ENCODE data around the gene ARGLU1.
"Not testable (repeated sequence)": the region's sequence is repeated elsewhere in the genome, so short reads cannot be mapped to it uniquely, and the experiment has no call there.

The ARGLU1 gene, protein sequence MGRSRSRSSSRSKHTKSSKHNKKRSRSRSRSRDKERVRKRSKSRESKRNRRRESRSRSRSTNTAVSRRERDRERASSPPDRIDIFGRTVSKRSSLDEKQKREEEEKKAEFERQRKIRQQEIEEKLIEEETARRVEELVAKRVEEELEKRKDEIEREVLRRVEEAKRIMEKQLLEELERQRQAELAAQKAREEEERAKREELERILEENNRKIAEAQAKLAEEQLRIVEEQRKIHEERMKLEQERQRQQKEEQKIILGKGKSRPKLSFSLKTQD

GRCh38 chr13:106567474-106568298 lies at the start of gene ARGLU1:
Gene ARGLU1, minus strand, starts transcription at chr13:106568137. Its CDS starts 218 bp downstream, at chr13:106567919.
- peak; percentile 87 to 89 for DNase-seq (ENCODE audit: low read depth in 2 of 2)

DNA sequence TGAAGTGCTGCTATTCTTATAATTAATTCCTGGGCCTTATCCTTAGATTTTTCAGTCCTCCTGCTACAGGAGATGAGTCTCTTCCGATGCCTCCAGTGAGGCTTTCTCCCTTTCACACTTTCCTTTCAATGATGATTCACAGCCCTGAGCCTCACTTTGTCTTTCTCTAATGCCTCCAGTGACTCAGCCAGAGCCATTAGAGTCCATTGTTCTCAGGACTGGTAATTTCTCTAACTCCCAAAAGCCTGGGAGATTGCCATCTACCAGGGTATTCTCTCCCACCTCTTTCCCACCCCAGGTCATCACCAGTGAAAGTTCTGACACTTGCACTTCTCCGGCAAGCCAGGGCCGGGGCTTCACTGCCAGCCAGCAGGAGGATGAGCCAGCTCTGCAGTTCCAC lies 49.6 kb upstream of the ARGLU1 start:
- no peak for DNase-seq (ENCODE audit: low read depth in 2 of 2)

- no peak for DNase-seq (ENCODE audit: low read depth in 2 of 2)
These were observed 48.8 kb upstream of the ARGLU1 start for GRCh38 chr13:106616729-106617128.

- DNase-seq (ENCODE audit: low read depth in 2 of 2), result no peak
These were observed 46.9 kb upstream of the ARGLU1 start for GRCh38 chr13:106614874-106615273.

DNA sequence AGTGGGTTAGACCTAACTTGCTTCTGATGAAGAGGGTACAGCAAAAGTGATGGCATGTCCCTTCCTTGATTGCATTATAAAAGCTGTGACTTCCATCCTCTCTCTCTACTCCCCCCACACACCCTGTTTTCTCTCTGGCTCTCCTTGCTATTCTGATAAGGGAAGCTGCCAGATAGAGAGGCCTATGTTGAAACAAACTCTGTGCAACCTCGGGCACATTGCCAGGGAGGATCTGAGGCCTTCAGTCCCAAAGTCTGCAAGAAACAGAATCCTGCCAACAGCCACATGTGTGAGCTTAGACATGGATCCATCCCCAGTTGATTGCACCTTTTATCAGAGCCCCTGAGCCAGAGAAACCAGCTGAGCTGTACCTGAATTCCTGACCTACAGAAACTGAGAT lies 44.8 kb upstream of the ARGLU1 start:
- no peak for DNase-seq (ENCODE audit: low read depth in 2 of 2)

DNA sequence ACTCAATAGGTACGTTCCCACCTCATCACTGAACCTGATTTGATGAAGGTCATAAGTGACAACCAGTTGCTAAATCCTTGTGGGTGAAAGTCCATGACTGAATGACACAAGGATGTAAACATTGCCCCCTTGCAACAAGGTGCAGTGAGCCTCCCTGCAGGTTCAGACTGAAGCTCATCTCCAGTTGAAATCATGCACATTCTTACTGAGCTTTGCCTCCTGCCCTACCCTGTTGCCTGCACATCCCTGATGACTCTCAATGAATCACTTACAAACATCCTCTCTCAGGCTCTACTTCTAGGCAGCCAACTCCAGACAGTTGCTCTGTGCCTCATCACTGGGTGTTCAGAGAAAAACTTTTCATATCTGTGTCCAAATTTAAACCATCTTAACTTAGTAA lies 42.5 kb upstream of the ARGLU1 start:
- no peak for DNase-seq (ENCODE audit: low read depth in 2 of 2)

- DNase-seq (ENCODE audit: low read depth in 2 of 2), result no peak
These were observed 41.2 kb upstream of the ARGLU1 start for GRCh38 chr13:106609116-106609515.

DNA sequence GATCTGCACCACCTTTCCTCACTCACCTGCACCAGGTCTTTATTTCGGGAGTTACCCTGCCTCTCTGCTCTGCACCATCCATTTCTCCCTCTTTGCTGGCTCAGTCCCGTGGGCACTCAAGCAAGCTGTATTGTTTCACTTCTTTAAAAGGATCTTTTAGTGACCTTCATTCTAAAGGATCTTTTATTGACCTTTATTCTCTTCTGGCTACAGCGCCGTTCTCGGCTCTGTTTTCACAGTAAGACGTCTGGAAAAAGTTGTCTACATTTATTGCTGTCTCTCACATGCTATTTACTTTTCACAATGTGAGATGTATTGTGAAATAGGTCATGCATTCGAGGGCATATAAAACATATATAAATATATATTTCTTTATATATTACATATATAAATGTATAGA lies 35.6 kb upstream of the ARGLU1 start:
- no peak for DNase-seq (ENCODE audit: low read depth in 2 of 2)

GRCh38 chr13:106602178-106602577 lies 34.2 kb upstream of the ARGLU1 start:
- DNase-seq (ENCODE audit: low read depth in 2 of 2), result no peak

- DNase-seq (ENCODE audit: low read depth in 2 of 2), result no peak
These were observed 33.6 kb upstream of the ARGLU1 start for GRCh38 chr13:106601489-106601888.

DNA sequence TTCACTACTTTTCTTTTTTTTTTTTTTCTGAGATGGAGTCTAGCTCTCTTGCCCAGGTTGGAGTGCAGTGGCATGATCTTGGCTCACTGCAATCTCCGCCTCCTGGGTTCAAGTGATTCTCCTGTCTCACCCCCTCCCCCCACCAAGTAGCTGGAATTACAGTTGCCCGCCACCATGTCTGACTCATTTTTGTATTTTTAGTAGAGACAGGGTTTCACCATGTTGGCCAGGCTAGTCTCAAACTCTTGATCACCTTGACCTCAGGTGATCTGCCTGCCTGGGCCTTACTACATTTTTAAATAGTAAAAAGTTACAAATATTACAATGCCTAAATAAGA lies 32.8 kb upstream of the ARGLU1 start:
- not testable (repeated sequence) for DNase-seq (ENCODE audit: low read depth in 2 of 2)

- no peak for DNase-seq (ENCODE audit: low read depth in 2 of 2)
These were observed 32.2 kb upstream of the ARGLU1 start for GRCh38 chr13:106599875-106600797.

GRCh38 chr13:106597749-106598395 lies 29.9 kb upstream of the ARGLU1 start:
- no peak for DNase-seq (ENCODE audit: low read depth in 2 of 2)

- no peak for DNase-seq (ENCODE audit: low read depth in 2 of 2)
These were observed 29.2 kb upstream of the ARGLU1 start for GRCh38 chr13:106597186-106597585.

DNA sequence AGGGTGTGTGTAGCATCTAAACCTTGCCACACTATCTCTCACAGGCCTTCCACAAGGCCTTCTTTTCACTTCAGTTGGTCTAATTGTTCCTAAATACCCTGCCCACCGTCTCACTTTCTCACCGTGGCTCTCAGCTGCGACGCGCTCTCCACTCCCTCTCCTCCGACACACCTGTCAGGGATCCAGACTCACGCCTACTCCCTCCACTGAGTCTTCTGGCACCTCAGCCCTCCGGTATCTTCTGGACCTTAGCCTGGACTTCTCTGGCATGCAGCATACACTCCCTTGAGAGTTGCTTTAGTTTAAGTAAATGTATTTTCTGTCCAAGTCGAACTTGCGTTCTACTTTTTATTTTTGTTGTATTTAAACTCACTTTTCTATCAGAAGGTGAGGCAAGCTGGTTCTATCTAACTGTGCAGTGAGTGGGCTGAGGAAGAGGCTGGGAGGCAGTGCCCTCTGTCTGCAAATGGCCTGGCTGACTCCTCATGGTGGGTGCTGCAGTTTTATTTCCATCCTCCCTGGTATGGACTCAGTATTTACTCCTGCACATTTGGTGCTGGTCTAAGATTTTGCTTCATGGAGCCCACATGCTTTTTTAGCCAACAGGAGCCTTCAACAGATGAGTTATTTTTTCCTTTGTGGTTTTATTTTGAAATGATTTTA lies 28.5 kb upstream of the ARGLU1 start:
- DNase-seq (ENCODE audit: low read depth in 2 of 2), result no peak

GRCh38 chr13:106595625-106596024 lies 27.7 kb upstream of the ARGLU1 start:
- DNase-seq (ENCODE audit: low read depth in 2 of 2), result no peak

GRCh38 chr13:106594980-106595379 lies 27.0 kb upstream of the ARGLU1 start:
- DNase-seq (ENCODE audit: low read depth in 2 of 2), result no peak

DNA sequence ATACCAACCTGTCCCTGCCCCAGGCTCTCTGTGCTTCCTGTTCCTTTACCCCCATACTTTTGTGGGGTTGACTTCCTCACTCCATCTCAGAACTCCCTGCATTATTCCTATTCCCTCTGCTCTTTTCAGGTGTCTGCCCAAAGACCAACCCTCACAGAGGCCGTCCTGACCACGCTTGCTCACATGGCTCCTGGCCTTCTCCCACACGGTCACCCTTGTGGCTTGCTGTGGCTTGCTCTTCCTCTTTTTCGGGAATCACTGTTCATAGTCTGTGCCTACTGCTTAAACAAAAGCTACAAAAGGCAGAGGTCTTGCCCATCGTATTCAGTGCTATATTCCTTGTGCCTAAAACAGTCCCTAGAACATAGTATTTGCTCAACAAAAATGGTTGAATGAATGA lies 25.2 kb upstream of the ARGLU1 start:
- no peak for DNase-seq (ENCODE audit: low read depth in 2 of 2)

- DNase-seq (ENCODE audit: low read depth in 2 of 2), result no peak
These were observed 23.4 kb upstream of the ARGLU1 start for GRCh38 chr13:106591299-106591698.

- no peak for DNase-seq (ENCODE audit: low read depth in 2 of 2)
These were observed 21.8 kb upstream of the ARGLU1 start for GRCh38 chr13:106589716-106590115.

DNA sequence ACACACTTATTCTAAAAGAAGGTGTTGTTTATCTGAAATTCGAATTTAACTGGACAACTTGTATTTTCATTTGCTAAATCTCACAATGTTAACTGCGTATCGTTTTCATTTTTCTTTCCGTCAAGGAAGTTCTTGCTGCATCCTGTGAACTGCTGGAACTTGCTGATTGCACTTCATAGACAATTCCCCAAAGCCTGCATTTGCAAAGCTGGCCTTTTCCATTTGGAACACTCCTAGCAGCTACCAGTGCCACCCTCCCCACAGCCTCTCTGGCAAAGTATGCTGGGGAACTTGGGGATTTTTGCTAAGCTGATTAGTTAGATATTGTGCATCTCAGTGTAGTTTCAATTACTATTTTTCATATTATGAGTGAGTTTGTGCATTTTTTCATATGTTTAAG lies 20.4 kb upstream of the ARGLU1 start:
- no peak for DNase-seq (ENCODE audit: low read depth in 2 of 2)
